Dedifferentiated amniotic fluid mesenchymal stem cell (primary cell): ENCODE results near the gene PYGB.

ENCODE experiments used
- DNase-seq: peaks from one replicate; pipeline ENCODE4 v3.0.0-alpha.2; 2016; ENCODE audit errors: extremely low spot score

Gene PYGB

DNA sequence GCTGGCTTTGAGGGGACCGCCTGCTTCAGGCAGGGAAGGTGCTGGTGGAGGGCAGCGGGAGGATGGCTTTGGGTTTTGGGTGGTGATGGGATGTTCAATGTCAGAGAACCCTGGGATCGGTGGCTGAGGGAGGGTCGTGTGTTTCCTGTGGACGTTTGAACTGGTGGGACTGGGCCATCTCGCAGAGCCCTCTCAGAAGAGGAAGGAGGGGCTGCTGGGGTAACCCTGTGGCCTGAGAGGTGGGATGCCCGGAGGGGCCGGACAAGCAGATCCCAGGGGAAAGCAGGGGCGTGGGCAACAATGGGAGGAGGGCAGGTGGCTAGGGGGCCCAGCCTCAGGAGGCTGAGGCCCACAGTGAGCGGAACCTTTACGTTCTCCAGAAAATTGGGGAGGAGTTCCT lies 34.9 kb downstream of the PYGB start:
- DNase-seq, result no peak

DNA sequence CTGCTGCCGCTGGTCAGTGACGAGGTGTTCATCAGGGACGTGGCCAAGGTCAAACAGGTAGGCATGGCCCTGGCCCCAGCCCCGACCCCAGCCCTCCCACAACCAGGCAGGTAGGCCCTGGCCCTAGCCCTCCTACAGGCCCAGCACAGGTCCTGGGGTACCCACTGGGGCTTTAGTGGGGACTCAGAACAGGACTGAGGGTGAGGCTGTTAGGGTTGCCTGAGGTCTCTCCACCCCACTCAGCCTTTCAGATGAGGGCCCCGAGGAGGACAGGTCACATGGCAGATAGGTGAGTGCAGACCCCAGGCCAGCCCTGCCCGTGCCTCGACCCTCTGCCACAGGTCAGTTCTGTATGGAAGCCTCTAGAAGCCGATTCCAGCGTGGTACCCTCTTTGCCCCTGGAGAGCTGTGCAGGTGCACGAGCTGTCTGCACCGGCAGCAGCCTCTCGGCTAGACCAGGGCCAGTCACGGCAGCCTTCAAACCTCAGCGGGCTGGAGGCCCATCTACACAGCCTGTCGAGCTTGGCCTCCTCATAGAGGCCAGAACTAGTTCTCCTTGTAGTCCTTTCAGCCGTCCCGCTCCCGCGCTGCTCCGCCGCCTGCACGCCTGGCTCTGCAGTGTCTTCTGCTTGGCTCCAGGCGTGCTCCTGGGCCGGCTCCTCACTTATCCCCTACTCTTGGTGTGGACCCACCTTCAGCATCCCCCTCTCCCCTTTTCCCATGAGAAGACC lies 35.5 kb downstream of the PYGB start:
- DNase-seq, result no peak

DNA sequence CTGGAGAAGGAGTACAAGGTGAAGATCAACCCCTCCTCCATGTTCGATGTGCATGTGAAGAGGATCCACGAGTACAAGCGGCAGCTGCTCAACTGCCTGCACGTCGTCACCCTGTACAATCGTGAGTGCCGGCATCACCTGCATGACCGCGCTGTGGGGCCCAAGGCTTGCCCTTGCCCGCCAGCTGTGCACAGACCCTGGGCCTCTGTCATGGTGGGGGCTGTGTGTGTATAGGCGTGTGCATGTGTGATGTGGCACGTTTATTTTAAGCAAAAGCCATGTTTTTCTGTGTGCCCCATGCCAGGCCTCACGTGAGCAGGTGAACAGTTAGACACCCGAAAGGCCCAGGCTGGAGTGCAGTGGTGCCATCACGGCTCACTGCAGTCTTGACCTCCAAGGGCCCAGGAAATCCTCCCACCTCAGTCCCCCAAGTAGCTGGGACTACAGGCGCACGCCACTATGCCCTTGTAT lies 36.3 kb downstream of the PYGB start:
- no peak for DNase-seq

DNA sequence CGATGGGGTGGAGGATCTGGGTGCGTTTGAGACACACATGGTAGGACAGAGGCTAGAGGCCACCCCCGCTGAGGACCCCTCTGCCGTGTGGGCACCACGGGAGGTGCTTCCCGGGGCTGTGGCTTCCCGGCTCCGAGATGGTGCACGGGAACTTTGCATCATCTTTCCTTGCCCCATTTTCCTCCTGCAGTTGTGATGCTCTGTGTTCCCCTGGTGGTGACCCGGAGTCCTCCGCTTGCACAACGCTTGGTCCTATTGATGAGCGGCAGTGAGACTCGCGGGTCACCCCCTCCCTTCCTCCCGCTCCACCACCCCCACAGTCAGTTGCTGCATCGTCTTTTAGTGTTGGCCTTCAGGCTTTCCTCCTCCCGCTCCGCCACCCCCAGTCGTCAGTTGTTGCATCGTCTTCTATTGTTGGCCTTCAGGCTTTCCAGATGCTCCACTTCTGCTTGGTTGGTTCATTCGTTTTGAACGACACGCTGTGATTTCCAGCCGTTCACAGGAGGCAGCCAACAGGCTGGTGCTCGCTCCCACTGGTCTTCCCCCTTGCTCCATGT lies 37.3 kb downstream of the PYGB start:
- no peak for DNase-seq

DNA sequence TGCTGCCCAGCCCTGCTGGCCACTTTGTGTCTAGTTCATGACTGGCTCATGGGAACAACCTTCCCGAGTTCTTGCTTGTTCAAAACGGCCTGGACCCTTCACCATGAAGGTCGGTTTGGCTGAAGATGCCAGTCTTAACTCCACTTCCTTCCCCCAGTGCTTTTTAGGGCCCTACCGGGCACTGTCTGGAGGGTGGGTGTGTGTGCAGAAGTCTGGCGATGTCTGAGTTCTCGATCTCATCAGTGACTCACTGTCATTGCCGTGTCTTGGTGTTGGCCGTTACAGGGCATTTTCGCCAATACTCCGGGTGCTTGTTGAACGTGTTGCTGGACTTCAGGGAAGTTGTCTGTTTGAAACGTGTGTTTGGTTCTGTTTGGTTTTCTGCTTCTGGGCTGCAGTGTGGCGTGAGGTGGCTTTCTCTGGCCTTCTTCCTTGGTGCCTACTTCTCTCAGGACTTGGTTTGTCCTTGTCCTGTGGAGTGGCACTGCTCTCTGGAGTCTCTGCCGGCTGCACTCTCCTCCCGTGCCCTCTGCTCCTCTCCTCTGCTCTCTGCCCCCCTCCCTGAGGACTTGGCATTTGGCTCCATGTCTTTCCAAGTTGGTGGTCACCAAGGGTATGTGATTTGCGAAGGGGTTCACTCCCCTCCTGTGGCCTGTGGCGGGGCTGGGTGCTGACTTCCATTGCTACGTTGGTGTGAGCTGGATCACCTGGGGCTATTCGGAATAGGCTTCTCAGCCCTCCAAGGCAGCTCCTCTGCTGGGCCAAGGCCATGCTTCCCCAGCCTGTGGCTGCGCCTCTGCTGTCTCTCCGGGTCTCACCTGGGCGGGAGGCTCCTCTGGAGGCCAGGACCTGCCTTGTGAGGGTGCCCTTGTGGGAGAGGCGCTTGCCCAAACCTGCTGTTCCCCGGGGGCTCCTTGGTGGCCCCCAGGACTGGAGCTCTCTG lies 38.2 kb downstream of the PYGB start:
- DNase-seq, result no peak

DNA sequence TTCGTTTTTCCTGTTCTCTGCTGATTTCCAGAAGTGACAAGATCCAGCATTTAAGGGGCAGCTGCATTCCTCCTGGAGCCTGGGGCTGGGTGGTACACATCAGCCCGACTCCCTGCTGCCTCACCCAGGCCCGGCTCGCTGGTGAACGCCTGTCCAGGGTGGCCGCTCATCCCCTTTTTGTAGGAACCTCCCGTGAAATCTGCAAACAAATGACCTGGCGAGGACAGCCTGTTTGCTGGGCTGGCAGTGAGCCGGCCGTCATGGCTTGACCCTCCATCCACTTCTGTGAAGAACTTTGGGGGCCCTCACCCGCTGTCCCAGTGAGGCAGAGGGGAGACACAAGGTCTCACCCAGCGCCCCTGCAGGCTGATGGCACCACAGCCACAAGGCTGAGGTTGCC lies 39.0 kb downstream of the PYGB start:
- DNase-seq, result no peak

DNA sequence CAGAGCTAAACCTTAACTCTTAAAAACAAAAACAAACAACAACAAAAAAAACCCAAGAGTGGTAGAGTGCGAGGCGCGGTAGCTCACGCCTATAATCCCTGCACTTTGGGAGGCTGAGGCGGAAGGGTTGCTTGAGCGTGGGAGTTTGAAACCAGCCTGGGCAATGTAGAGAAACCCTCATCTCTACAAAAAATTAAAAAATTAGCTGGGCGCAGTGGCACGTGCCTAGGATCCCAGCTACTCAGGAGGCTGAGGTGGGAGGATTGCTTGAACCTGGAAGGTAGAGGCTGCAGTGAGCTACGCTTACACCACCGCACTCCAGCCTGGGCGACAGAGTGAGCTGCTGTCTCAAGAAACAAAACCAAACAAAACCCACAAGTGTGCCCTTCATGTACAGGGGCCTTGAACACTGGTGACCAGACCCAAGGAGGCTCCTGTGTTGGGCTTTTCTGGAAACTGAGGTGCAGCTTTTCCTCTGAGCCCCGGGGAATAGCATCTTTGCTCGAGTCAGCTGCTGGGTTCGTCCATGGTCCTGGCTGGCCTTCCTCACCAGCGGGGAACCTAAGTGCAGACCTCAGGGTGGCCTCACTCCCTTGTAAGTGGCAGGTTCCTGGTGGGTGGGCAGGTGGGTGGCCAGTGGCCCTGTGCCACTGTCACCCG lies 39.9 kb downstream of the PYGB start:
- no peak for DNase-seq

DNA sequence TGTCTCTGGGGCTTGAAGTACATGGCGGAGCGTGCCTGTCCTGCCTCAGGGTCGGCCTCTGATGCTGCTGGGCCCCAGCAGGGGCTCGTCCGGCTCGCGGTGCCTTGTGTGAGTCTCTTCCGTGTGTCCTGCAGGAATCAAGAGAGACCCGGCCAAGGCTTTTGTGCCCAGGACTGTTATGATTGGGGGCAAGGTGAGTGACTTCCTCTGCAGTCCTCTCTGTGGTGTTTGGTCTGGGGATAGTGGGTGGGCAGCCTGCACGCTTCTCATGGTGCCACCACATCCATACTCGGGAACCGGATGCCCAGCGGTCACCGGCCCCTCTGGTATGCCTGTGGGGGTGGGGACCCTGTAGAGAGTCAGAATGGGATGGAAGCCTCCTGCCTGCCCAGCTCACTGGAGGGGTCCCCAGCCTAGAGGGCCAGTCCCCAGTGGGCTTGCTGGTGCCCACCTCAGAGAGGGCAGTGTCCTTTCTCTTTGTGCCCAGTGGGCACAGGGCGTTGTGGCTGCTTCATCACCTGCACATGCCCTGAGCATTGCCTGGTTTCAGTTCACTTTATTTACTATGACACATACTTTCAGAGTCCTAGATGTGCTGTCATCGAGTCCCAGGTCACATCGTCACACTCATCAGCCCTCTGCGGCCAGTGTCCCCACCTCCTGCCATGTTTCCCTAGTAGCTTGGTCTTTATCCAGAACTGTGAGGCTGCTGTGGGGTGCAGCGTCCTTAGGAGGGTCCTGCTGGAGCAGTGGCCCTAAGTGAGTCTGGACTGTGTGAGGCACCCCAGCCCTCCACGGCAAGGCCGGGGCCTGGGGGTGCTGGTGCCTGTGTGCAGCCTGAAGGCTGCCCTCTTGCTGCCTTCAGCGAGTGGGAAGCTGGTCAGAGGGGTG lies 40.7 kb downstream of the PYGB start:
- DNase-seq, result no peak

DNA sequence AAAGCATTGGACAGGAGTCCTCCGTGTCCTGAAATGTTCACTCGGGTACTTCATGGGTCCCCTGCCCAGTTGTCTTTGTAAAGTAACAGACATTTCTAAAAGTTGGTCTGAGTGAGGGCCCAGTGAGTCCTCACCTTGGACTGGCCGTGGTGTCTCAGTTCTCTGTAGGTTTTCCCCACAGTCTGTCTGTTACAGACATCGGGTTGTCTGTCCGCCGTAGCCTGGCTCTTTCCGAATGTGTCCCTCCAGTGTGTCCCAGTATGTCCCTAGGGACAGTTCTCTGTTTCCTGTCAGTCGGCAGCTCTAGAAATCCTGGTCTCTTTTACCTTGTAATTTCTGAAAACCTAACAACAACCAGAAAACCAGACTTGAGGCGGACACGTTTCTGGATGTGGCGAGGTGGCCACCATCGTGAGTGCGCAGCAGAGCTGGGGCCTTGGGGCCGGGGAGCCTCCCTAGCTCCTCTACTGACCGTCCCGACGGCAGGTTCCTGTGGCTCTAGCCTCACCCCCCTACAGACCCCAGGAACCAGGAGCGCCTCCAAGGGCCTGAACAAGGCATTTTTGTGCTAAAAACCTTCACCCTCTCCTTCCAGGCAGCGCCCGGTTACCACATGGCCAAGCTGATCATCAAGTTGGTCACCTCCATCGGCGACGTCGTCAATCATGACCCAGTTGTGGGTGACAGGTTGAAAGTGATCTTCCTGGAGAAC lies 42.2 kb downstream of the PYGB start:
- DNase-seq, result no peak

DNA sequence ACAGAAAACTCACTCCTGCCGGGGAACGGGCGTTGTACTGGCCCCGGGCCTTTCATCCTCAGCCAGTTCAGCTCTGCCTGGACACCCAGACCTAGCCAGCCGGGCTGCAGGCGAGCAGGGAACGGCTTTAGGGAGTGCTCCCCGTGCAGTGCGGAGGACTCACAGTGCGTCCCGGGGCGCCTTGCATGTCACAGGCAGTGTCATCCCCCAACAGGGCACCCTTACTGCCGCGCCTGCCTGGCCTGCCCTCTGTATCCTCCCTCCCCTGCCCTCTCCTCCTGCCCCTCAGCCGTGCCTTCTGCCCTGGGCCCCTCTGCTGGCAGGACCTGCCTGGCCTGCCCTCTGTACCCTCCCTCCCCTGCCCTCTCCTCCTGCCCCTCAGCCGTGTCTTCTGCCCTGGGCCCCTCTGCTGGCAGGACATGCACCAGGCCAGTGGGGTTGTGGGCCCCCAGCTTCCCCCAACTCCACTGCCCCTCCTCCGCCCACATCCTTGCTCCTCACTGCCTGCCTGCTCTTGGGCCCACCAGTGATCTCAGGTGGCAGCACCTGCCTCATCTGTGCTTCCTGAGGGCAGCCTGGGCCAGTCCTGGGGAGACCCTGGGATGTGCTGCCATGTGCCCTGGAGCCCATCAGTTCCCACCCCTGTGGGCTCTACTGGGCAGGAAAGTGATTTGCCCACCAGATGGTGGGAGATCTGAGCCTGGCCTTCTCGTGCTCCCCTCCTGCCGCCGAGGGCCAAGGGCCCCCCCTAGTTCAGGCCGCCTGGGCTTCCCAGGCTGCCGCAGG lies 43.0 kb downstream of the PYGB start:
- no peak for DNase-seq

DNA sequence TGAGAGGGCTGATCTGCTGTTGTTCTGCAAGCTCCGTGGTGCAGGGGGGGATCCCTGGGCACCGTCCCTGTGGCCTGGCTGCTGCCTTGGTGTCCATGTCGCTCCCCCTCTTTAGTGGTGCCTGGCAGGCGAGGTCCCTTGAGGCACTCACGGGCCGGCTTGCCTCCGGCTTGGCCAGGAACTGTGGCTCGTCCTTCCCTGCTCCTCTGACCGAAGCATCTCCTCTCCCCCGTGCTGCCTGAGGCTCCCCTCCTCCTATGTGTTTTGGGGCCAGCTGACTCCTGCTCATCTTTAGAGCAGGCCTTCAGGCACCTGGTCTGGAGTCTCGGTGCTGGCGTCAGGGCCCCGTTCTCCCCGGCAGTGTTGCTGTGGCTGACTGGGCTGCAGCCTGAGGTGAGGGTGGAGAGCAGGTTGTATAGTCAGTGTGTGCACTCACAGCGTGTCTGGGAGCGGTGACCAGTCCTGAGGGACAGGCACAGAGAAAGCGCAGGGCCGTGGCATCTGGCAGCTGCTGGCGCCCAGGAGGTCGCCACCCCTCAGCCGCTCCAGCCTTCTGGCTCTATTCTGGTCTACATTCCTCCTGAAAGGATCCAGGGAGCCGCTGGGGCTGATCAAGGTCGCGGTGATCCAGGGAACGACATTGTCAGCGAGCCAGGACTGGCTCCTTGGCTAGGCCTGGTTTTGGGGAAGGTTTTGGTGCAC lies 43.7 kb downstream of the PYGB start:
- DNase-seq, result no peak

DNA sequence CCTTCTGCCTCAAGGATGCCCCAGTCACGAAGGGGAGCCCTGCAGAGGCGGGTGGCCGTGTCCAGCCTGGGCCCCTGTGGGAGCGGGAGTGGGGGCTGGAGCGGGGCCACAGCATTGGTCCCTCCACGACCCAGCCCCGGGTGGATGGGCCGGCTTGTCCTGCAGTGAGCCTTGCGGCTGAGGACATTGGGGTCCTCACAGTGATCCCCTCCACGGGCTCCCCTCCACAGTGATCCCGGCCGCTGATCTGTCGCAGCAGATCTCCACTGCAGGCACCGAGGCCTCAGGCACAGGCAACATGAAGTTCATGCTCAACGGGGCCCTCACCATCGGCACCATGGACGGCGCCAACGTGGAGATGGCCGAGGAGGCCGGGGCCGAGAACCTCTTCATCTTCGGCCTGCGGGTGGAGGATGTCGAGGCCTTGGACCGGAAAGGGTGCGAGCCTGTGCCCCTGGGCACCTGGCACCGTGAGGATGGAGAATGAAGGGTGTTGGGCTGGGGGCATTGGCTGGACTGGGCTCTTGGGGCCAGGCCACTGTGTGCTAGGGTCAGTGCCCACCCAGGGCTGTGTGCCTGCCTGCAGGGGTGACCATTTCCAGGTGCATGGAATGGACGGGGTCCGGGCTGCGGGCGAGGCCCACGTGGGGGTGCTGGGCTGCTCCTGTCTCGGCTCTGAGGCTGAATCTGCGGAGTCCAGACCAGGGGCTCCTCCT lies 44.4 kb downstream of the PYGB start:
- no peak for DNase-seq

DNA sequence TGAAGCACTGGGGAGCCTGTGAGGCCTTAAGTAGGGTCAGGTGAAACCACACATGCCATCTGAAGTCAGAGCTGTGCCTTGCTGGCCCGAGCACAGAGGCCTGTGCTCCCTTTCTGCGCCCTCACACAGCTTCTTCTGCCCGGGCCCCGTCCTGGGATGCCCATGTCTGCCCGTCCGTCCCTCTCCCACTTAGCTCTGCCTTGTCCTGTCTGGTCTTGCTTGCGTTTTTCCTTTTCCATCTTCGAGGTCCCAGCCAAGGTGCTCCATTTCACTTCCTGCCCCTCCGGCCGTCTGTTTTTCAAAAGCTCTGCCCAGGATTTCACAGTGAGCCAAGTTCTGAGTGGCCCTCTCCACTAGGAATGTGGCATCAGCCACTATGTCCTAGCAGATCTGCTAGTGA lies 45.6 kb downstream of the PYGB start:
- no peak for DNase-seq

DNA sequence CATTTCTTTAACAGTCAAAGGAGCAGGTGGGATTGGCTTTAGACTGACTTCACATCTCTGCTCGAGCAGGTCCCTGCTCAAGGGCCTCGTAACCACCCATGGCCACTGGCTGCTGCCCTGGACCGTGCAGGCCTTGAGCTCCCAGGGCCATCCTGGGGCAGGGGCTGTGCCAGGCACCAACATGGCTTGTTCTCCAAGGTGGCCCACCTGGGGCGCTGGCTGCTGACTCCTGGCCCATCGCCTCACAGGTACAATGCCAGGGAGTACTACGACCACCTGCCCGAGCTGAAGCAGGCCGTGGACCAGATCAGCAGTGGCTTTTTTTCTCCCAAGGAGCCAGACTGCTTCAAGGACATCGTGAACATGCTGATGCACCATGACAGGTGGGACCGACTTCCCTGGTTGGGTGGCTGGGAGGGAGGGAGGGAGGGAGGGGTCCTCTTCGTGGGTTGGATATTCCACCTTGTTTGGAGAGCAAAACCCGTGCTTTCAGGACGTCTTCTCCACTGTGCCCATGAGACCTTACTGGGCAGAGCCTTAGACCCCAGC lies 46.1 kb downstream of the PYGB start:
- no peak for DNase-seq

DNA sequence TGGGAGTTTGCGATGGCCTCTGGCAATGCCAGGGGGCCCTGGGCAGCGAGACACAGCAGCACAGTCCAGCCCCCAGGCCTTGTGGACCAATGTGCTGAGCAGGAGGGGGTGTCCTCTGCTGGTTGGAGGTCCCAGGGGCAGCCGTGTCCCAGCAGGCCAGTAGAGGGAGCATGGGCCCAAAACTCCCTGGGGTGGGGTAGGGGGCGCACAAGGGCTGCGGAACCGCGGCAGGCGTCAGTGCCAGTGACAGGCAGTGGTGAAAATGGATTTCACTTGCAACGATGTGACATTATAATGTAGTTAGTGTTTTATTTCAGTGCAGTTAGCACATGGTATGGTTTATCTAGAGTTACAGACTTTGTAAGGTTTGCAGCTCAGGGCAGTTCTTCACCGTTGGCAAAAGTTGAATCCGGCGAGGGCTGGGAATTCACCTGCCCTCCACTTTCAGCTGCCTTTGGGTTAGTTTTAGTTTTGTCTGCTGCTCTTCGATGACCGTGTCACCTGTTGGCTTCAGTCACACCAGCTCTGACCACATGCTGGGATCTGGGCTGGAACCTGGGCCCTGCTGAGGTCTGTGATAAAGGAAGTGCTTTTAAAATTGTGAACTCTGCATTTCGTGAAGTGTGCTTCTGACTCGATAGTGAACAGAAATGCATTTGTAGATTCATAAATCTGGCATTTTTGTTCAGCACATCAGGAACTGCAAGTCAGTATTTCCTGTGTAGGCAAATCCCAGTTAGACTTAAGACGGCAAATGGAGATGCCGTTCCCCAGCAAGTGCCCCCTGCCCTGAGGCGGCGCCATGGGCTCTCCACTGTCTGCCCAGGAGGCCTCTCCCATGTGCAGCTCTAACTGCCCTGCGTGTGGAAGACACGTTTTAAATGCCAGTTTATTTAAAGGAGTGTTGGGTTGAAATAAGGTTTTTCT lies 46.8 kb downstream of the PYGB start:
- DNase-seq, result no peak

DNA sequence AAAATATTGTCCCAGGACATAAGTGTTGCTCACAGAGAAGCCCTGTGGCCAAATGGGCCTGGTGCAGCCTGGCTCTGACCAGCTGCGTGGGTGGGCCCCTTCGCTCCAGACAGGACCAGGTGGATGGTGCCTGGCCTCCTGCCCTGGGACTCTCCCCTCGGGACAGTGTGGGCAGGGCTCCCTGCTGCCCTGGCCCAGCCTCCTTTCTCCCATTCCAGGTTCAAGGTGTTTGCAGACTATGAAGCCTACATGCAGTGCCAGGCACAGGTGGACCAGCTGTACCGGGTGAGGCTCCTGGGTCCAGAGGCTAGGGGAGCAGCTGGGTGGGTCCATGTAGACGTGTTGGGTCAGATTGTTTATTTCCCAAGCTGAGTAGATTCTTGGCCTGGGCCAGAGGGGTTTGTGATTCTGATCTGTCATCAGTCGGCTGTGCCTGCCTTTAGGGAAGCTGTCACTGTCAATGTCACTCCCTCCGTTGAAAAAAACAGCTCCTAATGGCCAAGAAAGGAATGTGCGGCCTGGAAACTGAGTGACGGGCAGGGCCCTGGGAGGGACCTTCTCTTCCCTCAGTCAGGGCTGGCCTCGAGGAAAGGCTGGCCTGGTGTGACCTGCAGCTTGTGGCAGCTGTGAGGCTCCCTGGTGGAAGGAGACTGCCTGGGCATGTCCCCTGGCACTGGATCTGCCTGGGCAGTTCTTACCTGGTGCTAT lies 47.7 kb downstream of the PYGB start:
- DNase-seq, result no peak
